SK-N-SH (cell line): ENCODE data around the gene COL8A2. TPM values are rescaled to one million over a fixed set of nuclear protein-coding genes. Genes with fewer than 3 reads are reported as not detected.
A peak's percentile ranks its signal among the peaks of the same experiment; 100 is the strongest.

Experiments
- CTCF ChIA-PET: fragments of 300-600, 350-600 bp; formaldehyde crosslinking; extraction: SDS; loops from one replicate; lab custom pipeline; 2021; lab: Yijun Ruan, JAX
- POLR2A ChIA-PET: fragments of 350-600 bp; sonication (Branson Sonifier 250); formaldehyde crosslinking; extraction: SDS; loops from one replicate; lab custom pipeline; 2020; ENCODE audit warnings: antibody characterized with exemption, inconsistent platforms; lab: Yijun Ruan, JAX
- DNase-seq: peaks from one replicate; pipeline ENCODE4 v3.0.0; 2012
- H2AFZ ChIP-seq: fragments of 200-600 bp; sonication (generic); 2 replicates; pipeline ENCODE4 v1.8.1; 2016; ENCODE audit warnings: antibody characterized with exemption, mild to moderate bottlenecking, low read depth
- H3F3A ChIP-seq: fragments of 200-600 bp; sonication (generic); replicated peaks from 2 replicates; pipeline ENCODE3; 2016; ENCODE audit warnings: antibody characterized with exemption, mild to moderate bottlenecking; ENCODE audit not compliant: insufficient read depth
- H3K27ac ChIP-seq, 2 experiments: fragments of 200-500 bp in 1 of 2; fragments of 200-600 bp in 1 of 2; sonication (Bioruptor generic) in 1 of 2; sonication (generic), shearing (Covaris generic) in 1 of 2; 2 replicates each; pipeline versions ENCODE4 v1.5.1 to v1.6.1; 2014 to 2016; ENCODE audit warnings: low read depth in 2 of 2, inconsistent platforms in 1 of 2, low read length in 1 of 2, mild to moderate bottlenecking in 1 of 2, mixed read lengths in 1 of 2
- H3K27me3 ChIP-seq: fragments of 200-600 bp; sonication (generic), shearing (Covaris generic); 2 replicates; pipeline ENCODE4 v1.6.1; 2016; ENCODE audit warnings: mixed run types; ENCODE audit not compliant: insufficient read depth
- H3K36me3 ChIP-seq, 2 experiments: fragments of 200-500 bp in 1 of 2; fragments of 200-600 bp in 1 of 2; sonication (Bioruptor generic) in 1 of 2; sonication (generic) in 1 of 2; replicated peaks in 1 of 2; 2 replicates each; pipeline versions ENCODE3 to v1.5.1; 2014 to 2016; ENCODE audit warnings: low read length in 1 of 2, mild to moderate bottlenecking in 1 of 2; ENCODE audit not compliant: insufficient read depth in 2 of 2, control insufficient read depth in 1 of 2
- H3K4me1 ChIP-seq, 2 experiments: fragments of 200-500 bp in 1 of 2; fragments of 200-600 bp in 1 of 2; sonication (Bioruptor generic) in 1 of 2; sonication (generic), shearing (Covaris generic) in 1 of 2; 2 replicates each; pipeline versions ENCODE4 v1.5.1 to v1.6.1; 2014 to 2016; ENCODE audit warnings: low read depth in 1 of 2, low read length in 1 of 2, mixed run types in 1 of 2; ENCODE audit not compliant: insufficient read depth in 2 of 2, control insufficient read depth in 1 of 2
- H3K4me2 ChIP-seq: fragments of 200-600 bp; sonication (generic), shearing (Covaris generic); 2 replicates; pipeline ENCODE4 v1.6.1; 2017; ENCODE audit warnings: mixed run types
- H3K4me3 ChIP-seq, 2 experiments: fragments of 200-500 bp in 1 of 2; fragments of 200-600 bp in 1 of 2; sonication (Bioruptor generic) in 1 of 2; sonication (generic), shearing (Covaris generic) in 1 of 2; 2 replicates each; pipeline versions ENCODE4 v1.5.1 to v1.8.1; 2014 to 2016; ENCODE audit warnings: low read depth in 2 of 2, inconsistent platforms in 1 of 2, low read length in 1 of 2, mild to moderate bottlenecking in 1 of 2, mixed read lengths in 1 of 2, moderate library complexity in 1 of 2
- H3K79me2 ChIP-seq: fragments of 200-600 bp; sonication (generic); 2 replicates; pipeline ENCODE4 v1.8.1; 2017; ENCODE audit warnings: mild to moderate bottlenecking; ENCODE audit not compliant: insufficient read depth
- H3K9ac ChIP-seq: fragments of 200-600 bp; sonication (generic); 2 replicates; pipeline ENCODE4 v1.6.1; 2017; ENCODE audit warnings: mixed run types
- H3K9me2 ChIP-seq: fragments of 200-600 bp; sonication (generic); 2 replicates; pipeline ENCODE4 v1.6.1; 2017; ENCODE audit warnings: mixed run types
- H3K9me3 ChIP-seq: fragments of 200-600 bp; sonication (generic); 2 replicates; pipeline ENCODE4 v1.6.1; 2017; ENCODE audit warnings: mixed run types, mild to moderate bottlenecking, moderate library complexity
- H4K20me1 ChIP-seq: fragments of 200-600 bp; sonication (generic); 2 replicates; pipeline ENCODE4 v1.6.1; 2017; ENCODE audit warnings: mild to moderate bottlenecking, mixed run types; ENCODE audit not compliant: insufficient read depth
- ELF1 ChIP-seq: IDR thresholded peaks from 2 replicates; pipeline ENCODE4 v1.4.0; 2012
- EP300 ChIP-seq, 2 experiments: IDR thresholded peaks; 2 replicates each; pipeline versions ENCODE4 v1.4.0 to v1.6.1; 2012; ENCODE audit warnings: borderline replicate concordance in 1 of 2, low read depth in 1 of 2, low read length in 1 of 2
- EZH2phosphoT487 ChIP-seq: fragments of 200-600 bp; sonication (generic); IDR thresholded peaks from 2 replicates; pipeline ENCODE4 v1.6.1; 2017; ENCODE audit warnings: low read depth, mixed run types, mild to moderate bottlenecking, antibody characterized with exemption, moderate library complexity, borderline replicate concordance
- FOSL2 ChIP-seq: IDR thresholded peaks from 2 replicates; pipeline ENCODE4 v1.4.0; 2012; ENCODE audit warnings: low read depth, mild to moderate bottlenecking, moderate library complexity, borderline replicate concordance
- FOXJ3 ChIP-seq: sonication (generic); formaldehyde crosslinking; IDR thresholded peaks from 2 replicates; pipeline ENCODE4 v1.5.1; 2020; ENCODE audit warnings: mild to moderate bottlenecking, missing genetic modification reagents
- GABPA ChIP-seq: IDR thresholded peaks from 2 replicates; pipeline ENCODE4 v1.4.0; 2012; ENCODE audit warnings: low read depth, mild to moderate bottlenecking
- GATA2 ChIP-seq: sonication (generic); formaldehyde crosslinking; IDR thresholded peaks from 2 replicates; pipeline ENCODE4 v1.5.0; 2020; ENCODE audit warnings: mild to moderate bottlenecking, missing genetic modification reagents
- MXI1 ChIP-seq: IDR thresholded peaks from 2 replicates; pipeline ENCODE4 v1.6.1; 2012; ENCODE audit warnings: mild to moderate bottlenecking, low read depth, low read length, improper control_type of control experiment
- NFIC ChIP-seq: IDR thresholded peaks from 2 replicates; pipeline ENCODE4 v1.4.0; 2012; ENCODE audit warnings: borderline replicate concordance
- POLR2AphosphoS5 ChIP-seq: IDR thresholded peaks from 2 replicates; pipeline ENCODE4 v1.6.1; 2012; ENCODE audit warnings: low read depth, low read length
- RFX5 ChIP-seq: IDR thresholded peaks from 2 replicates; pipeline ENCODE4 v1.6.1; 2012; ENCODE audit warnings: mild to moderate bottlenecking, improper control_type of control experiment, low read length
- TAF1 ChIP-seq: IDR thresholded peaks from 2 replicates; pipeline ENCODE4 v1.6.1; 2012; ENCODE audit warnings: low read depth, mild to moderate bottlenecking, low read length, moderate library complexity, borderline replicate concordance
- TCF12 ChIP-seq: IDR thresholded peaks from 2 replicates; pipeline ENCODE4 v1.4.0; 2012
- TEAD4 ChIP-seq: IDR thresholded peaks from 2 replicates; pipeline ENCODE4 v1.4.0; 2012; ENCODE audit warnings: mild to moderate bottlenecking, borderline replicate concordance; ENCODE audit not compliant: insufficient read depth
- WGBS: methylation state at CpG from one replicate; pipeline ENCODE4 v1.1.6; 2017; ENCODE audit warnings: low lambda C conversion rate; 5-methylcytosine and 5-hydroxymethylcytosine counted together
- polyA plus RNA-seq, 3 experiments: library from polyadenylated mRNA; depleted of rRNA; stranded (reverse); fragments of >200 nt; gene quantifications; 2 replicates each; pipeline ENCODE4 v1.2.3, GENCODE V29; 2012
- TF ChIP-seq, protein P1 (sequence below): fragments of 150-350 bp; IDR thresholded peaks from 2 replicates; pipeline ENCODE4 v1.6.1; 2016; ENCODE audit warnings: mild to moderate bottlenecking, low read depth, low read length
- TF ChIP-seq, protein P2 (sequence below): IDR thresholded peaks from 2 replicates; pipeline ENCODE4 v1.4.0; 2012; ENCODE audit warnings: low read depth, borderline replicate concordance
- TF ChIP-seq, protein P3 (sequence below): IDR thresholded peaks from 2 replicates; pipeline ENCODE4 v1.4.0; 2012; ENCODE audit warnings: low read depth, borderline replicate concordance

COL8A2 gene
- polyA plus RNA-seq, 1 of the 3 experiments (the other 2 are of a cell fraction) = 3.1 TPM

DNA sequence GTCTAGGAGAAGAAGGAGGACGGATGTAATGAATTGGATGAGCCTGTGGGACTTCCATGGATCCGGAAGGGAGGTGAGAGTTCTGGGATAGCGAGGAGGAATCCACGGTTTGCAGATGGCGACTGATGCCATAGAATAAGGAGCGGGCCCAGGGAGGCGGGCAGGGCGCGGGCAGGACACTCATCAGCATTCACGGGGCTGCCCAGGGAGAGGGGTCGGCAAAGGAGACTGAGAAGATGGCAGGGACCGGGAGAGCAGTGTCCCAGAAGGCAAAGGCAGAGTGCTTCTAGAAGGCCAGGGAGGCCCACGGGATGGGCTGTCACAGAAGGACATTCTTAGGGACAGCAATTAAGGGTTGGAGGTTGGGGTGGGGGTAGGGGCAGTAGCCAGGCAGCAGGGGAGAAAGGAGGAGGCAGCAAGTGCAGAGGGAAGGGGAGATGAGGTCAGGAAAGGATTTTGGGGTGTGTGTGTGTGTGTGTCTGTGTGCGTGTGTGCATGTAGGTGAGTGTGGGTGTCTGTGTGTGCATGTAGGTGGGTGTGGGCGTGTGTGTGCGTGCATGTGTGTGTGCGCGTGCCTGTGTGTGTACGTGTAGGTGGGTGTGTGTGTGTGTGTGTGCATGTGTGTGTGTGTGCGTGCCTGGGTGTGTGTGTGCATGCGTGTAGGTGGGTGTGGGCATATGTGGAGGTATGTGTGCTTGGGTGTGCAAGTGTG is 1.1 kb upstream of the COL8A2 start:
- Histone ChIP-seq H3K79me2 (no peaks in the 10 kb centered on the region), H3K4me1 (peaks cover 0 to 4% of the 10 kb centered on the region in 2 experiments; a peak in 1 of 4 replicates), H3K36me3 (no peaks in the 10 kb centered on the region), H3K9me3 (no peaks in the 10 kb centered on the region), H3K4me2 (no peak overlapping the region), H4K20me1 (no peaks in the 10 kb centered on the region), H3K27me3 (no peaks in the 10 kb centered on the region), H3K4me3 (no peak overlapping the region), H3K9me2 (no peaks in the 10 kb centered on the region), H3K9ac (no peak overlapping the region), H2AFZ (no peak overlapping the region), H3K27ac (no peak overlapping the region), H3F3A (peaks cover 6% of the 10 kb centered on the region)
- DNase-seq = peak; percentile 22
- TF ChIP-seq RFX5 (no peak), NFIC (no peak), EP300 (IDR thresholded peaks at IDR 0.05; ENCODE audit: borderline replicate concordance in 1 of 2, low read depth in 1 of 2, low read length in 1 of 2) (no peak), ELF1 (no peak), GABPA (no peak), GATA2 (no peak), FOXJ3 (CRISPR knock-in tag) (no peak), TCF12 (no peak), FOSL2 (no peak)
- TF ChIP-seq, protein P1, sequence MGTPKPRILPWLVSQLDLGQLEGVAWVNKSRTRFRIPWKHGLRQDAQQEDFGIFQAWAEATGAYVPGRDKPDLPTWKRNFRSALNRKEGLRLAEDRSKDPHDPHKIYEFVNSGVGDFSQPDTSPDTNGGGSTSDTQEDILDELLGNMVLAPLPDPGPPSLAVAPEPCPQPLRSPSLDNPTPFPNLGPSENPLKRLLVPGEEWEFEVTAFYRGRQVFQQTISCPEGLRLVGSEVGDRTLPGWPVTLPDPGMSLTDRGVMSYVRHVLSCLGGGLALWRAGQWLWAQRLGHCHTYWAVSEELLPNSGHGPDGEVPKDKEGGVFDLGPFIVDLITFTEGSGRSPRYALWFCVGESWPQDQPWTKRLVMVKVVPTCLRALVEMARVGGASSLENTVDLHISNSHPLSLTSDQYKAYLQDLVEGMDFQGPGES = no peak
- TF ChIP-seq, protein P2, sequence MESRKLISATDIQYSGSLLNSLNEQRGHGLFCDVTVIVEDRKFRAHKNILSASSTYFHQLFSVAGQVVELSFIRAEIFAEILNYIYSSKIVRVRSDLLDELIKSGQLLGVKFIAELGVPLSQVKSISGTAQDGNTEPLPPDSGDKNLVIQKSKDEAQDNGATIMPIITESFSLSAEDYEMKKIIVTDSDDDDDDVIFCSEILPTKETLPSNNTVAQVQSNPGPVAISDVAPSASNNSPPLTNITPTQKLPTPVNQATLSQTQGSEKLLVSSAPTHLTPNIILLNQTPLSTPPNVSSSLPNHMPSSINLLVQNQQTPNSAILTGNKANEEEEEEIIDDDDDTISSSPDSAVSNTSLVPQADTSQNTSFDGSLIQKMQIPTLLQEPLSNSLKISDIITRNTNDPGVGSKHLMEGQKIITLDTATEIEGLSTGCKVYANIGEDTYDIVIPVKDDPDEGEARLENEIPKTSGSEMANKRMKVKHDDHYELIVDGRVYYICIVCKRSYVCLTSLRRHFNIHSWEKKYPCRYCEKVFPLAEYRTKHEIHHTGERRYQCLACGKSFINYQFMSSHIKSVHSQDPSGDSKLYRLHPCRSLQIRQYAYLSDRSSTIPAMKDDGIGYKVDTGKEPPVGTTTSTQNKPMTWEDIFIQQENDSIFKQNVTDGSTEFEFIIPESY = no peak
- POLR2A ChIA-PET = no interaction called here
- WGBS = 90% methylated on average over 21 of the region's 21 CpGs
- CTCF ChIA-PET = interaction anchor here (17.9 kb wide), 1 partner anchor 21 kb away, joined by 700 read pairs; the partner anchor contains the start of gene ADPRS

DNA sequence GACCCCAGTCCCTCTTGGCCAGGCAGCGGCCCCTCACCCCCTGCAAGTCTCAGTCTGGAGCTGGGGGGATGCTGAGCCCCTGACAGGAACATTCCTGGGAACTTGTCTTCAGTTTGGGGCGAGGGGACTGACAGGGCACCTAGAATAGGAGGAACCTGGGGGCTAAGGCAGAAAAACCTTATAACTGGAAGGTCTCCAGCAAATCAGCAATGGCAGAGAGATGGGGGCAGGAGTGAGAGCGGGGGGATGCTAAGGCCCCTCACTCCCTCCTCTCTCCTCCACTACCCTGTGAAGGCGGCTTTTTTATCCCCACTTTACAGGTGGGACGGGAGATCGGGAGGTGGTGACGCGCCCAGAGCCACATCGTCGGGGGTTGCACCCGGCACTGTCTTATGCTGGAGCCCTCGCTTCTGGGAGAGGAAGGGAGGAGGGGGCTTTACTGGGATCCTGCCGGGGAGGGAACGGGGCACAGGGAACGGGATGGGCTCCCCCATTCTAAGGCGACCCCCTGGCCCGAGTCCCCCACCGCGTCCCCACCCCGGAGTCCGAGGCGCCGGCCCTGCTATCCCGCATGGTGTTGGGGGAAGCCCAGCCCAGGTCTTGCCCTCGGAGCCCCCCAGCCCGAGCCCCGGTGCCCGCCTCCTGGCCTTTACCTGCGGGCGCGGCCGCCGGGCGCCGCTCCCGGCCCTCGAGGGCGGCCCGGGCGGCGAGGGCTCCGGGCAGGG is 456 bp downstream of the COL8A2 start:
- Histone ChIP-seq H3K79me2 (no peaks in the 10 kb centered on the region), H3K9me2 (no peaks in the 10 kb centered on the region), H3F3A (no peaks in the 10 kb centered on the region), H3K4me3 (peak overlapping the region in 1 of 2 experiments; percentile 23; a peak in 2 of 4 replicates), H3K4me2 (no peak overlapping the region), H3K4me1 (peaks cover 0 to 4% of the 10 kb centered on the region in 2 experiments; a peak in 1 of 4 replicates), H2AFZ (no peak overlapping the region), H3K27me3 (no peaks in the 10 kb centered on the region), H3K36me3 (no peaks in the 10 kb centered on the region), H3K9me3 (no peaks in the 10 kb centered on the region), H4K20me1 (no peaks in the 10 kb centered on the region), H3K9ac (no peak overlapping the region), H3K27ac (no peak overlapping the region)
- CTCF ChIA-PET = interaction anchor here (1.4 kb wide), 1 partner anchor 10 kb away, joined by 5 read pairs; no protein-coding TSS in a partner anchor
- peak; percentile 33 for DNase-seq
- POLR2A ChIA-PET = no interaction called here
- WGBS = 91% methylated on average over 14 of the region's 42 CpGs
- TF ChIP-seq TEAD4 (no peak), MXI1 (no peak), EZH2phosphoT487 (no peak), EP300 (IDR thresholded peaks at IDR 0.05; ENCODE audit: borderline replicate concordance in 1 of 2, low read depth in 1 of 2, low read length in 1 of 2) (no peak), POLR2AphosphoS5 (no peak), FOSL2 (no peak), TAF1 (no peak)
- TF ChIP-seq, protein P3, sequence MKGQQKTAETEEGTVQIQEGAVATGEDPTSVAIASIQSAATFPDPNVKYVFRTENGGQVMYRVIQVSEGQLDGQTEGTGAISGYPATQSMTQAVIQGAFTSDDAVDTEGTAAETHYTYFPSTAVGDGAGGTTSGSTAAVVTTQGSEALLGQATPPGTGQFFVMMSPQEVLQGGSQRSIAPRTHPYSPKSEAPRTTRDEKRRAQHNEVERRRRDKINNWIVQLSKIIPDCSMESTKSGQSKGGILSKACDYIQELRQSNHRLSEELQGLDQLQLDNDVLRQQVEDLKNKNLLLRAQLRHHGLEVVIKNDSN = no peak
- TF ChIP-seq, protein P2 = no peak
